HepG2 (cell line): ENCODE data around the gene SREBF1. TPM values are rescaled to one million over a fixed set of nuclear protein-coding genes. Genes with fewer than 3 reads are reported as not detected.

Source experiments
- CCDC6 ChIP-seq: sonication (generic); formaldehyde crosslinking; IDR thresholded peaks from 2 replicates; pipeline ENCODE4 v1.8.1; 2022; ENCODE audit warnings: mild to moderate bottlenecking, missing genetic modification reagents, moderate library complexity
- IKZF4 ChIP-seq: sonication (generic); formaldehyde crosslinking; IDR thresholded peaks from 2 replicates; pipeline ENCODE4 v1.5.1; 2020; ENCODE audit warnings: borderline replicate concordance, mild to moderate bottlenecking, low read depth, missing genetic modification reagents; ENCODE audit errors: not compliant biosample characterization
- JDP2 ChIP-seq: sonication (generic); formaldehyde crosslinking; IDR thresholded peaks from 2 replicates; pipeline ENCODE4 v1.8.1; 2022; ENCODE audit warnings: missing genetic modification reagents, borderline replicate concordance
- MYC ChIP-seq: sonication (generic); formaldehyde crosslinking; IDR thresholded peaks from 2 replicates; pipeline ENCODE4 v1.9.0; 2021; ENCODE audit warnings: missing genetic modification reagents, borderline replicate concordance
- NR2F2 ChIP-seq: IDR thresholded peaks from 2 replicates; pipeline ENCODE4 v1.6.1; 2012; ENCODE audit warnings: low read depth, inconsistent platforms, borderline replicate concordance
- REL ChIP-seq: sonication (generic); formaldehyde crosslinking; conservative IDR thresholded peaks from 2 replicates; pipeline ENCODE4 v1.8.0; 2022; ENCODE audit warnings: mild to moderate bottlenecking, missing genetic modification reagents, moderate library complexity
- RNF2 ChIP-seq: fragments of 450-650 bp; conservative IDR thresholded peaks from 2 replicates; pipeline ENCODE4 v1.6.1; 2016; ENCODE audit warnings: low read depth
- SALL1 ChIP-seq: sonication (generic); formaldehyde crosslinking; IDR thresholded peaks from 2 replicates; pipeline ENCODE4 v1.8.0; 2022; ENCODE audit warnings: mild to moderate bottlenecking, missing genetic modification reagents
- SP5 ChIP-seq: IDR thresholded peaks from 2 replicates; pipeline ENCODE4 v1.6.1; 2016; ENCODE audit warnings: low read depth, borderline replicate concordance
- SRY ChIP-seq: sonication (generic); formaldehyde crosslinking; IDR thresholded peaks from 2 replicates; pipeline ENCODE4 v1.8.0; 2022; ENCODE audit warnings: mild to moderate bottlenecking, missing genetic modification reagents
- ZNF484 ChIP-seq: sonication (generic); formaldehyde crosslinking; IDR thresholded peaks from 2 replicates; pipeline ENCODE4 v1.5.1; 2020; ENCODE audit warnings: mild to moderate bottlenecking, low read depth, missing genetic modification reagents, borderline replicate concordance
- ZNF558 ChIP-seq: sonication (generic); formaldehyde crosslinking; IDR thresholded peaks from 2 replicates; pipeline ENCODE4 v1.9.0; 2022; ENCODE audit warnings: mild to moderate bottlenecking, missing genetic modification reagents, borderline replicate concordance
- ZNF737 ChIP-seq: sonication (generic); formaldehyde crosslinking; IDR thresholded peaks from 2 replicates; pipeline ENCODE4 v1.5.0; 2020; ENCODE audit warnings: missing genetic modification reagents, mild to moderate bottlenecking, borderline replicate concordance
- ZNF816 ChIP-seq: sonication (generic); formaldehyde crosslinking; IDR thresholded peaks from 2 replicates; pipeline ENCODE4 v1.8.0; 2022; ENCODE audit warnings: missing genetic modification reagents, mild to moderate bottlenecking, borderline replicate concordance
- ZNF83 ChIP-seq: sonication (generic); formaldehyde crosslinking; IDR thresholded peaks from 2 replicates; pipeline ENCODE4 v1.4.0; 2020; ENCODE audit warnings: missing genetic modification reagents, mild to moderate bottlenecking, borderline replicate concordance
- polyA plus RNA-seq, 8 experiments: library from polyadenylated mRNA; depleted of rRNA in 3 of 8; stranded (reverse) in 7 of 8; unstranded in 1 of 8; fragments of >200 nt; fragmentation: Illumina TruSeq in 4 of 8; extraction: Trizol in 4 of 8; gene quantifications; 2 replicates each; pipeline versions ENCODE4 v1.2.1 to v1.2.3, GENCODE V29; 2011 to 2016; ENCODE audit warnings: low read depth in 4 of 8, missing spikeins in 1 of 8, mixed read lengths in 1 of 8; ENCODE audit not compliant: insufficient read depth in 1 of 8
- total RNA-seq, 5 experiments: library from RNA; depleted of rRNA; stranded (reverse); fragments of >200 nt; fragmentation: Illumina TruSeq; extraction: Trizol; gene quantifications; 2 replicates each; pipeline ENCODE4 v1.2.3, GENCODE V29; 2016; ENCODE audit warnings: low read depth in 1 of 5
- TF ChIP-seq, protein P1 (sequence below): sonication (generic); formaldehyde crosslinking; IDR thresholded peaks from 2 replicates; pipeline ENCODE4 v1.4.0; 2020; ENCODE audit warnings: missing genetic modification reagents
- TF ChIP-seq, protein P2 (sequence below): sonication (generic); formaldehyde crosslinking; IDR thresholded peaks from 2 replicates; pipeline ENCODE4 v1.5.0; 2020; ENCODE audit warnings: mild to moderate bottlenecking, missing genetic modification reagents, moderate library complexity
- TF ChIP-seq, protein P3 (sequence below): IDR thresholded peaks from 2 replicates; pipeline ENCODE4 v1.6.1; 2016; ENCODE audit warnings: low read depth, borderline replicate concordance
- TF ChIP-seq, protein P4 (sequence below): sonication (generic); formaldehyde crosslinking; IDR thresholded peaks from 2 replicates; pipeline ENCODE4 v1.4.0; 2020; ENCODE audit warnings: missing genetic modification reagents
- TF ChIP-seq, protein P5 (sequence below): sonication (generic); formaldehyde crosslinking; conservative IDR thresholded peaks from 2 replicates; pipeline ENCODE4 v1.8.0; 2022; ENCODE audit warnings: low read depth, missing genetic modification reagents

The SREBF1 gene
- total and polyA plus RNA-seq, 2 of the 13 experiments (the other 11 are each of a cell fraction or from before 2014, with no cell fraction given): 34.3 to 38.0 TPM

- no peak for TF ChIP-seq IKZF4
- TF ChIP-seq, protein P1, sequence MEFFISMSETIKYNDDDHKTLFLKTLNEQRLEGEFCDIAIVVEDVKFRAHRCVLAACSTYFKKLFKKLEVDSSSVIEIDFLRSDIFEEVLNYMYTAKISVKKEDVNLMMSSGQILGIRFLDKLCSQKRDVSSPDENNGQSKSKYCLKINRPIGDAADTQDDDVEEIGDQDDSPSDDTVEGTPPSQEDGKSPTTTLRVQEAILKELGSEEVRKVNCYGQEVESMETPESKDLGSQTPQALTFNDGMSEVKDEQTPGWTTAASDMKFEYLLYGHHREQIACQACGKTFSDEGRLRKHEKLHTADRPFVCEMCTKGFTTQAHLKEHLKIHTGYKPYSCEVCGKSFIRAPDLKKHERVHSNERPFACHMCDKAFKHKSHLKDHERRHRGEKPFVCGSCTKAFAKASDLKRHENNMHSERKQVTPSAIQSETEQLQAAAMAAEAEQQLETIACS: no peak
- TF ChIP-seq ZNF83 (CRISPR knock-in tag): no peak
- TF ChIP-seq, protein P2, sequence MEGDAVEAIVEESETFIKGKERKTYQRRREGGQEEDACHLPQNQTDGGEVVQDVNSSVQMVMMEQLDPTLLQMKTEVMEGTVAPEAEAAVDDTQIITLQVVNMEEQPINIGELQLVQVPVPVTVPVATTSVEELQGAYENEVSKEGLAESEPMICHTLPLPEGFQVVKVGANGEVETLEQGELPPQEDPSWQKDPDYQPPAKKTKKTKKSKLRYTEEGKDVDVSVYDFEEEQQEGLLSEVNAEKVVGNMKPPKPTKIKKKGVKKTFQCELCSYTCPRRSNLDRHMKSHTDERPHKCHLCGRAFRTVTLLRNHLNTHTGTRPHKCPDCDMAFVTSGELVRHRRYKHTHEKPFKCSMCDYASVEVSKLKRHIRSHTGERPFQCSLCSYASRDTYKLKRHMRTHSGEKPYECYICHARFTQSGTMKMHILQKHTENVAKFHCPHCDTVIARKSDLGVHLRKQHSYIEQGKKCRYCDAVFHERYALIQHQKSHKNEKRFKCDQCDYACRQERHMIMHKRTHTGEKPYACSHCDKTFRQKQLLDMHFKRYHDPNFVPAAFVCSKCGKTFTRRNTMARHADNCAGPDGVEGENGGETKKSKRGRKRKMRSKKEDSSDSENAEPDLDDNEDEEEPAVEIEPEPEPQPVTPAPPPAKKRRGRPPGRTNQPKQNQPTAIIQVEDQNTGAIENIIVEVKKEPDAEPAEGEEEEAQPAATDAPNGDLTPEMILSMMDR (CRISPR knock-in tag): peak; percentile 99
- no peak for TF ChIP-seq JDP2 (CRISPR knock-in tag)
- no peak for TF ChIP-seq ZNF558
- TF ChIP-seq RNF2: no peak
- no peak for TF ChIP-seq ZNF737 (CRISPR knock-in tag)
- no peak for TF ChIP-seq NR2F2
- TF ChIP-seq ZNF816 (CRISPR knock-in tag): no peak
- TF ChIP-seq MYC (CRISPR knock-in tag): no peak; the same call in 1 of the 2 replicates
- TF ChIP-seq, protein P3, sequence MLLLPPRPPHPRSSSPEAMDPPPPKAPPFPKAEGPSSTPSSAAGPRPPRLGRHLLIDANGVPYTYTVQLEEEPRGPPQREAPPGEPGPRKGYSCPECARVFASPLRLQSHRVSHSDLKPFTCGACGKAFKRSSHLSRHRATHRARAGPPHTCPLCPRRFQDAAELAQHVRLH (CRISPR knock-in tag): peak; percentile 57; the same call in 1 of the 2 replicates
- TF ChIP-seq SRY (CRISPR knock-in tag): no peak; the same call in 1 of the 2 replicates
- TF ChIP-seq SP5: no peak
- no peak for TF ChIP-seq ZNF484
- TF ChIP-seq SALL1: peak; percentile 66
- TF ChIP-seq, protein P4, sequence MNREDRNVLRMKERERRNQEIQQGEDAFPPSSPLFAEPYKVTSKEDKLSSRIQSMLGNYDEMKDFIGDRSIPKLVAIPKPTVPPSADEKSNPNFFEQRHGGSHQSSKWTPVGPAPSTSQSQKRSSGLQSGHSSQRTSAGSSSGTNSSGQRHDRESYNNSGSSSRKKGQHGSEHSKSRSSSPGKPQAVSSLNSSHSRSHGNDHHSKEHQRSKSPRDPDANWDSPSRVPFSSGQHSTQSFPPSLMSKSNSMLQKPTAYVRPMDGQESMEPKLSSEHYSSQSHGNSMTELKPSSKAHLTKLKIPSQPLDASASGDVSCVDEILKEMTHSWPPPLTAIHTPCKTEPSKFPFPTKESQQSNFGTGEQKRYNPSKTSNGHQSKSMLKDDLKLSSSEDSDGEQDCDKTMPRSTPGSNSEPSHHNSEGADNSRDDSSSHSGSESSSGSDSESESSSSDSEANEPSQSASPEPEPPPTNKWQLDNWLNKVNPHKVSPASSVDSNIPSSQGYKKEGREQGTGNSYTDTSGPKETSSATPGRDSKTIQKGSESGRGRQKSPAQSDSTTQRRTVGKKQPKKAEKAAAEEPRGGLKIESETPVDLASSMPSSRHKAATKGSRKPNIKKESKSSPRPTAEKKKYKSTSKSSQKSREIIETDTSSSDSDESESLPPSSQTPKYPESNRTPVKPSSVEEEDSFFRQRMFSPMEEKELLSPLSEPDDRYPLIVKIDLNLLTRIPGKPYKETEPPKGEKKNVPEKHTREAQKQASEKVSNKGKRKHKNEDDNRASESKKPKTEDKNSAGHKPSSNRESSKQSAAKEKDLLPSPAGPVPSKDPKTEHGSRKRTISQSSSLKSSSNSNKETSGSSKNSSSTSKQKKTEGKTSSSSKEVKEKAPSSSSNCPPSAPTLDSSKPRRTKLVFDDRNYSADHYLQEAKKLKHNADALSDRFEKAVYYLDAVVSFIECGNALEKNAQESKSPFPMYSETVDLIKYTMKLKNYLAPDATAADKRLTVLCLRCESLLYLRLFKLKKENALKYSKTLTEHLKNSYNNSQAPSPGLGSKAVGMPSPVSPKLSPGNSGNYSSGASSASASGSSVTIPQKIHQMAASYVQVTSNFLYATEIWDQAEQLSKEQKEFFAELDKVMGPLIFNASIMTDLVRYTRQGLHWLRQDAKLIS: no peak
- no peak for TF ChIP-seq CCDC6 (CRISPR knock-in tag)
- TF ChIP-seq, protein P5, sequence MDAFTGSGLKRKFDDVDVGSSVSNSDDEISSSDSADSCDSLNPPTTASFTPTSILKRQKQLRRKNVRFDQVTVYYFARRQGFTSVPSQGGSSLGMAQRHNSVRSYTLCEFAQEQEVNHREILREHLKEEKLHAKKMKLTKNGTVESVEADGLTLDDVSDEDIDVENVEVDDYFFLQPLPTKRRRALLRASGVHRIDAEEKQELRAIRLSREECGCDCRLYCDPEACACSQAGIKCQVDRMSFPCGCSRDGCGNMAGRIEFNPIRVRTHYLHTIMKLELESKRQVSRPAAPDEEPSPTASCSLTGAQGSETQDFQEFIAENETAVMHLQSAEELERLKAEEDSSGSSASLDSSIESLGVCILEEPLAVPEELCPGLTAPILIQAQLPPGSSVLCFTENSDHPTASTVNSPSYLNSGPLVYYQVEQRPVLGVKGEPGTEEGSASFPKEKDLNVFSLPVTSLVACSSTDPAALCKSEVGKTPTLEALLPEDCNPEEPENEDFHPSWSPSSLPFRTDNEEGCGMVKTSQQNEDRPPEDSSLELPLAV: no peak
- TF ChIP-seq REL (CRISPR knock-in tag): no peak
Observed at GRCh38 chr17:17859909-17860765, 23.4 kb upstream of the SREBF1 start (continued).
